Astrocyte of the spinal cord (primary cell): Measurements from ENCODE around the gene TOMM22.

Experiments used
- DNase-seq: peaks from one replicate; pipeline ENCODE4 v3.0.0; 2011; ENCODE audit warnings: low read depth, low spot score
- H3K4me3 ChIP-seq: 2 replicates; pipeline ENCODE4 v1.5.1; 2011; ENCODE audit warnings: low read depth, mild to moderate bottlenecking, low read length, moderate library complexity
- in situ Hi-C: cut with HindIII; loops from 2 replicates; pipeline ENCODE4 v1.10.0; 2017; ENCODE audit warnings: low sequenced_read_pairs
- TF ChIP-seq, protein P1 (sequence below): IDR thresholded peaks from 2 replicates; pipeline ENCODE4 v1.5.1; 2012; ENCODE audit warnings: low read depth, mild to moderate bottlenecking, low read length, inconsistent platforms

The TOMM22 gene

GRCh38 chr22:38724926-38725571 lies 43.3 kb downstream of the TOMM22 start:
- peak; percentile 43 for DNase-seq
- in situ Hi-C loops: no loop called here
- TF ChIP-seq, protein P1, sequence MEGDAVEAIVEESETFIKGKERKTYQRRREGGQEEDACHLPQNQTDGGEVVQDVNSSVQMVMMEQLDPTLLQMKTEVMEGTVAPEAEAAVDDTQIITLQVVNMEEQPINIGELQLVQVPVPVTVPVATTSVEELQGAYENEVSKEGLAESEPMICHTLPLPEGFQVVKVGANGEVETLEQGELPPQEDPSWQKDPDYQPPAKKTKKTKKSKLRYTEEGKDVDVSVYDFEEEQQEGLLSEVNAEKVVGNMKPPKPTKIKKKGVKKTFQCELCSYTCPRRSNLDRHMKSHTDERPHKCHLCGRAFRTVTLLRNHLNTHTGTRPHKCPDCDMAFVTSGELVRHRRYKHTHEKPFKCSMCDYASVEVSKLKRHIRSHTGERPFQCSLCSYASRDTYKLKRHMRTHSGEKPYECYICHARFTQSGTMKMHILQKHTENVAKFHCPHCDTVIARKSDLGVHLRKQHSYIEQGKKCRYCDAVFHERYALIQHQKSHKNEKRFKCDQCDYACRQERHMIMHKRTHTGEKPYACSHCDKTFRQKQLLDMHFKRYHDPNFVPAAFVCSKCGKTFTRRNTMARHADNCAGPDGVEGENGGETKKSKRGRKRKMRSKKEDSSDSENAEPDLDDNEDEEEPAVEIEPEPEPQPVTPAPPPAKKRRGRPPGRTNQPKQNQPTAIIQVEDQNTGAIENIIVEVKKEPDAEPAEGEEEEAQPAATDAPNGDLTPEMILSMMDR: peak; percentile 69
- no peak overlapping the region for H3K4me3 ChIP-seq

DNA sequence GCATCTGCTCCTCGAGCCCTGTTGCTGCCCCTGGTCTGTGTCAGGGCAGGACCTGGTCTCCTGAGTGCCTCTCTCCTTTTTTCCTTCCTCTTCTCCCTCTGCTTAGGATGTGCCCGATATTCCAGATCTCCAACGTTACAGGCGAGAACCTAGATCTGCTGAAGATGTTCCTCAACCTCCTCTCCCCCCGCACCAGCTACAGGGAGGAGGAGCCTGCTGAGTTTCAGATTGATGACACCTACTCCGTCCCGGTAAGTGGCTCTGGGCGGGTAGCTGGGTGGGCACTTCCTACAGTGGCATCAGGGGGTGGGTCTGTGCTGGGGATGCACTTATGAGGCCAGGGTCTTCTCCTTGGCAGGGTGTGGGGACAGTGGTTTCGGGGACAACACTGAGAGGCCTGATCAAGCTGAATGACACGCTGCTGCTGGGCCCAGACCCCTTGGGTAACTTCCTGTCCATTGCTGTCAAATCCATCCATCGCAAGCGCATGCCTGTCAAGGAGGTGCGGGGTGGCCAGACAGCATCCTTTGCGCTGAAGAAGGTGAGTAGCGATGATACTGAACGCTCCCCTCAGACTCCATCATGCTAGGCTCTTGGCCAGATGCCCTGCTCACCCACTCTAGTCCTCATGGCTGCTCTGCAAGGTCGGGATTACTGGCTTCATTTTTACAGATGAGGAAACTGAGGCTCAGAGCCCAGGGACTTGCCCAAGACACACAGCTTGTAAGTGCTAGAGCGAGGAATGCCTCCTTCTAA lies 44.3 kb downstream of the TOMM22 start:
- DNase-seq: no peak
- no peak overlapping the region for H3K4me3 ChIP-seq

GRCh38 chr22:38727123-38727522 lies 45.4 kb downstream of the TOMM22 start:
- DNase-seq: no peak
- in situ Hi-C loops: no loop called here
- H3K4me3 ChIP-seq: no peak overlapping the region
- TF ChIP-seq, protein P1: no peak

More for the DNA sequence above, 44.3 kb downstream of the TOMM22 start:
- TF ChIP-seq, protein P1: no peak
- in situ Hi-C loops: no loop called here

- in situ Hi-C loops: no loop called here
- TF ChIP-seq, protein P1: no peak
- no peak for DNase-seq
- no peak overlapping the region for H3K4me3 ChIP-seq
Observed at GRCh38 chr22:38727530-38728451, 46.0 kb downstream of the TOMM22 start.

- in situ Hi-C loops: no loop called here
- DNase-seq: no peak
- no peak overlapping the region for H3K4me3 ChIP-seq
- TF ChIP-seq, protein P1: no peak
Observed at GRCh38 chr22:38728871-38729796, 47.4 kb downstream of the TOMM22 start.

DNA sequence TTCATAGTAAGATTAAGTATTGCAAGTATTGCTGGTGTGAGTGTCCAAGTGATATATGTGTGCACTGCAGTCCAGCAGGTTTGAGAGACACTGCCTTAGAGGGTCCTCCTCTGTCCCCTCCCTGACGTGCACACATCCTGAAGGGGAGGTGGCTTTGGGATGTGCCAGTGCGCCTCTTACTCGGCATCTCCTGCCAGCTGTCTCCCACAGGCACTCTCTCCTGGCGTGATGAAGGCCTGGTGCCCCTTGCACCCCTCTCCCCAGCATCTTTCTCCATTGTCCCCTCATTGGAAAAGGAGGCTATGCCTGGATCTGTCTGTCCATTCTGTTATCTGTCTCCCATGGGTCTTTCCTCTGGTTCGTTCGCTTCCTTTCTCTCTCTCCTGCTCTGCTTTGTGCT lies 48.2 kb downstream of the TOMM22 start:
- no peak for DNase-seq
- TF ChIP-seq, protein P1: no peak
- H3K4me3 ChIP-seq: no peak overlapping the region
- in situ Hi-C loops: no loop called here
